Gastroesophageal sphincter (tissue), 4 donors: ENCODE results near the gene ECHDC3. TPM values are rescaled to one million over a fixed set of nuclear protein-coding genes. Genes with fewer than 3 reads are reported as not detected.

Experiments
- ATAC-seq: fragments of 150-250 bp; one replicate; pipeline ENCODE4 v1.9.1; 2016; ENCODE audit warnings: mild to moderate bottlenecking, moderate library complexity
- H3K27ac ChIP-seq, 4 donors: fragments of 200-600 bp; sonication (generic) in 3 of 4; 1 replicate in 3 of 4; 2 replicates in 1 of 4; pipeline ENCODE4 v1.5.1; 2016 to 2019
- H3K27me3 ChIP-seq: fragments of 200-600 bp; sonication (generic); one replicate; pipeline ENCODE4 v1.5.1; 2019
- H3K36me3 ChIP-seq, 2 donors: fragments of 200-600 bp; sonication (generic); one replicate each; pipeline ENCODE4 v1.5.1; 2019; ENCODE audit warnings: control low read depth in 1 of 2
- H3K4me1 ChIP-seq, 3 donors: fragments of 200-600 bp; sonication (generic); 1 replicate in 2 of 3; 2 replicates in 1 of 3; pipeline ENCODE4 v1.5.1; 2016 to 2019; ENCODE audit warnings: control low read depth in 2 of 3
- H3K4me3 ChIP-seq, 2 donors: fragments of 200-600 bp; sonication (generic); one replicate each; pipeline ENCODE4 v1.5.1; 2019; ENCODE audit warnings: mild to moderate bottlenecking in 1 of 2, moderate library complexity in 1 of 2
- H3K9me3 ChIP-seq, 3 donors: fragments of 200-600 bp; sonication (generic); one replicate each; pipeline ENCODE4 v1.5.1; 2017 to 2019; ENCODE audit warnings: control low read depth in 2 of 3
- EP300 ChIP-seq: sonication (generic); formaldehyde crosslinking; IDR thresholded peaks from one replicate; pipeline ENCODE4 v1.6.1; 2017; ENCODE audit warnings: antibody characterized with exemption, mild to moderate bottlenecking
- POLR2A ChIP-seq, 2 donors: fragments of 450-650 bp; IDR thresholded peaks; one replicate each; pipeline ENCODE4 v1.6.1; 2017; ENCODE audit warnings: antibody characterized with exemption in 2 of 2, mild to moderate bottlenecking in 2 of 2, moderate library complexity in 1 of 2
- POLR2AphosphoS5 ChIP-seq: sonication (generic); formaldehyde crosslinking; IDR thresholded peaks from one replicate; pipeline ENCODE4 v1.6.1; 2017; ENCODE audit warnings: antibody characterized with exemption
- WGBS, 2 donors: methylation state at CpG; one replicate each; pipeline ENCODE4 v1.1.5; 2018; ENCODE audit warnings: low coverage in 1 of 2; 5-methylcytosine and 5-hydroxymethylcytosine counted together
- total RNA-seq, 4 donors: library from RNA; depleted of rRNA; stranded (reverse); fragments of >200 nt; gene quantifications; one replicate each; pipeline ENCODE4 v1.1.0, GENCODE V29; 2016
- TF ChIP-seq, protein P1 (sequence below), 4 experiments: fragments of 200-600 bp in 2 of 4; fragments of 450-650 bp in 2 of 4; sonication (generic) in 1 of 4; IDR thresholded peaks; one replicate each; pipeline ENCODE4 v1.5.1; 2017 to 2019; ENCODE audit warnings: antibody characterized with exemption in 4 of 4, mild to moderate bottlenecking in 2 of 4, moderate library complexity in 2 of 4

The ECHDC3 gene
- total RNA-seq, 4 donors from 2014 or later: 7.3 to 19.3 (median 14.0) TPM

DNA sequence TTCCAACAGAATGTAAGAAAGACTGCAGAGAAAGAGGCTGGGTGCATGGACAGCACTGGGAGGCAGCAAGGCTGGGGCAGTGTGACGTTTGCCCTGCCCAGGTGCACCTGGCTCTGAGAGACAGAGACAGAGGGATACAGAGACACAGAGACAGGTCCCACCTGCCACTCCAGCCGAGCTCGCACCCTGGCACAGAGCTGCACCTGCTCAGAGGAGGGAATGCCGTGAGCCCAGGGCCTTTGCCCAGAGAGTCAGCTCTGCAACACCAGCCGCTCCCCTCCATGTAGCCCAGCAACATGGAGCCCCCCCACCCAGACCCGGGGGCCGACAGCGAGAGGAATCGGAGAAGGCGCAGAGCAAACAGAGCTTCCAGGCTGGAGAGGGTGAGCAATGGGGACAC is 45.7 kb downstream of the ECHDC3 start:
- H3K4me3 ChIP-seq: no peak overlapping the region
- TF ChIP-seq POLR2A (IDR thresholded peaks at IDR 0.05): no peak
- TF ChIP-seq EP300: no peak
- TF ChIP-seq, protein P1, sequence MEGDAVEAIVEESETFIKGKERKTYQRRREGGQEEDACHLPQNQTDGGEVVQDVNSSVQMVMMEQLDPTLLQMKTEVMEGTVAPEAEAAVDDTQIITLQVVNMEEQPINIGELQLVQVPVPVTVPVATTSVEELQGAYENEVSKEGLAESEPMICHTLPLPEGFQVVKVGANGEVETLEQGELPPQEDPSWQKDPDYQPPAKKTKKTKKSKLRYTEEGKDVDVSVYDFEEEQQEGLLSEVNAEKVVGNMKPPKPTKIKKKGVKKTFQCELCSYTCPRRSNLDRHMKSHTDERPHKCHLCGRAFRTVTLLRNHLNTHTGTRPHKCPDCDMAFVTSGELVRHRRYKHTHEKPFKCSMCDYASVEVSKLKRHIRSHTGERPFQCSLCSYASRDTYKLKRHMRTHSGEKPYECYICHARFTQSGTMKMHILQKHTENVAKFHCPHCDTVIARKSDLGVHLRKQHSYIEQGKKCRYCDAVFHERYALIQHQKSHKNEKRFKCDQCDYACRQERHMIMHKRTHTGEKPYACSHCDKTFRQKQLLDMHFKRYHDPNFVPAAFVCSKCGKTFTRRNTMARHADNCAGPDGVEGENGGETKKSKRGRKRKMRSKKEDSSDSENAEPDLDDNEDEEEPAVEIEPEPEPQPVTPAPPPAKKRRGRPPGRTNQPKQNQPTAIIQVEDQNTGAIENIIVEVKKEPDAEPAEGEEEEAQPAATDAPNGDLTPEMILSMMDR (IDR thresholded peaks at IDR 0.05): no peak
- TF ChIP-seq POLR2AphosphoS5: no peak
- H3K36me3 ChIP-seq: no peaks in the 10 kb centered on the region
- H3K27me3 ChIP-seq: peaks cover 21% of the 10 kb centered on the region
- H3K4me1 ChIP-seq: no peaks in the 10 kb centered on the region
- no peak for ATAC-seq
- no peaks in the 10 kb centered on the region for H3K9me3 ChIP-seq
- no CpG with 5 or more reads among the region's 10 CpGs for WGBS, 2 donors
- no peak overlapping the region for H3K27ac ChIP-seq

DNA sequence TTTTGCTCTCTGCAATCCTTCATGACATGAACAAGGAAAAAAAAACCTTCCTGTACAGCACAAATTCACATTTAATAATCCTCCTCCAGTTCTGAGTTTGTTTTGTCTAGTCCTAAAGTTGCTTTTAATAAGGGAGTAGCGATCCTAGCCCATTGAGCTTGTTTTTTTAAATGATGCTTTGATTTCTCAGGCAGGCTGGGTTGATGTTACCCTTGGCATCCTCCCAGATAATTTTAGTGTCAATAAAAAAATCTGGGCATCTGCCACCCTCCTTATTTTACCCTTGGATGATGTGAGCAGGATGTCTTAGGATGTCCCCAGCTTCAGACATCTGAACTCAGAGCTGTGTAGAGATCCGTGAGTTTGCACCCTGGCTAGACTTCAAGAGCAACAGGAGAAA is 47.1 kb downstream of the ECHDC3 start:
- TF ChIP-seq EP300 (no peak), POLR2AphosphoS5 (no peak), POLR2A (IDR thresholded peaks at IDR 0.05) (no peak)
- TF ChIP-seq, protein P1 (IDR thresholded peaks at IDR 0.05): no peak
- Histone ChIP-seq H3K4me1 (no peaks in the 10 kb centered on the region), H3K9me3 (no peaks in the 10 kb centered on the region), H3K27ac (no peak overlapping the region), H3K4me3 (no peak overlapping the region), H3K36me3 (no peaks in the 10 kb centered on the region), H3K27me3 (peaks cover 21% of the 10 kb centered on the region)
- WGBS, 2 donors: 33 to 43% methylated on average over 1 to 2 of the region's 2 CpGs
- no peak for ATAC-seq

DNA sequence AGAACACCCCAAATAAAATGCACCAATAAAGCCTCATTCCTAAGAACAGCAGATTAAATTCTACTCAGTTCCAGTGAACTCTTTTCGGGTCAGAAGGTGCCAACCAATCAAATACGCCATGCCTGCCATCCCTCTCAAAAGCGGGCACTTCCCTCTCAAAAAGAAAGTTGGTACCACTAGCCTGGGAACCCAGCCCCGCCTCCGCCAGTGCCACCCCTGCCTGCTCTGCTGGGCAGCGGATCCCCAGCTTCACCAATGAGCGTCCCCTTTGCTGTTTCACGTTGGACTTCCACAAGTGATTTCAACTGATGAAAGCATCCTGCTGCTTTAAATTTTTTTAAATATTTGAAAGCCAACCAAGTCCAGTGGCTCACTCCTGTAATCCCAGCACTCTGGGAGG is 47.8 kb downstream of the ECHDC3 start:
- TF ChIP-seq, protein P1 (IDR thresholded peaks at IDR 0.05): no peak
- TF ChIP-seq EP300: no peak
- TF ChIP-seq POLR2A (IDR thresholded peaks at IDR 0.05): no peak
- no peak for TF ChIP-seq POLR2AphosphoS5
- no peak for ATAC-seq
- Histone ChIP-seq H3K9me3 (no peaks in the 10 kb centered on the region), H3K27me3 (peaks cover 17% of the 10 kb centered on the region), H3K27ac (no peak overlapping the region), H3K4me3 (no peak overlapping the region), H3K4me1 (no peaks in the 10 kb centered on the region), H3K36me3 (no peaks in the 10 kb centered on the region)
- WGBS, 2 donors: 86% methylated on average over 8 of the region's 8 CpGs; no CpG with 5 or more reads in 1 of the 2 donors

DNA sequence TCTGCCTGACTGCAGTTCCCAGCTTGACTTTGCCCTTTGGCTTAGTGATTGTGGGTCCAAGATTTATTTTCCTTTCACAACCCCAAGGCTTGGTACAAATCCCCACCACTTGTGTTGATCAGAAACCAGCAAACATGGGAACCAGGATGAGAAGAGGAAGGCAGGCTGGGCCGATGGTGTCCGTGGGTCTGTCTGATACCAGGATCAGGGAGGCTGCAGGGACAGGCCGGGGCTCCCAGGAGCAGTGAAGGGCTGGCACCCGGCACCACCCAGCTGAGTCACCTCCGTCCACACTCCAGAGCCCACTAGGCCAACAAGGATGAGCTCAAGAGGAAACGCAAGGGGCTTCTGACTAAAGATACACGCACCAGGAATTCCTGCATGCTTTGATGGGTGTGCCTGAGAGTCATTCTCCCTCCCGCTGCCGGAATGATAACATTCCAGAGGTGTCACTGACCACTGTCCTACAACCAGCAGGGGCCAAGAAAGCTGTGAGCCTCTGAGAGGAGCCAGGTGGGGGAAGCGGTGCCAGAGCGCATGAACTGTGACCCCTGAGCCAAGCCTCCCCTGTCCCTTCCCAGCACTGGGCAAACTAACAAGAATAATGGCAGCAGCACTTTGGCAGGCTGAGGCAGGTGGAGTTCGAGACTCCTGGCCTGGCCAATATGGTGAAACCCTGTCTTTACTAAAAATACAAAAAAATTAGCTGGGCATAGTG is 51.7 kb downstream of the ECHDC3 start:
- 95 to 100% methylated on average over 1 to 6 of the region's 12 CpGs for WGBS, 2 donors
- Histone ChIP-seq H3K4me1 (no peaks in the 10 kb centered on the region), H3K27ac (no peak overlapping the region), H3K4me3 (no peak overlapping the region), H3K36me3 (no peaks in the 10 kb centered on the region), H3K27me3 (no peaks in the 10 kb centered on the region), H3K9me3 (no peaks in the 10 kb centered on the region)
- no peak for ATAC-seq
- no peak for TF ChIP-seq POLR2A (IDR thresholded peaks at IDR 0.05)
- TF ChIP-seq, protein P1 (IDR thresholded peaks at IDR 0.05): no peak
- TF ChIP-seq POLR2AphosphoS5: no peak
- no peak for TF ChIP-seq EP300

DNA sequence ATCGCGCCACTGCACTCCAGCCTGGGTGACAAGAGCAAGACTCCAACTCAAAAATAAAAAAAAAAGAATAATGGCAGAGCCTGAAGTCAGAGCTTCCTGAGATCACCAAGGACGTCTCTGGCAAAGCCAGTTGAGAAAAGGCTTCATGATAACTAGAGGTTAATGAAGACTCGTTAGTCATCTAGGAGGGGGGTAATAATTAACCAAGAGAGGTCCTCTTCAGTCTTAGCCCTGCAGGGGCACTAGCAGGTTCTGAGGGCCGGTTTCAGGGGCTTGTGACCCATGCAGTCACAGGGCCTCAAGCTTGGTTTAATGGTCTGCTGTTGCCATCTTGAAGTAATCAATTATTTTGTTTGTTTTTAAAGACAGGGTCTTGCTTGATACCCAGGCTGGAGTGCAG is 52.4 kb downstream of the ECHDC3 start:
- Histone ChIP-seq H3K27me3 (no peaks in the 10 kb centered on the region), H3K36me3 (no peaks in the 10 kb centered on the region), H3K27ac (no peak overlapping the region), H3K4me3 (no peak overlapping the region), H3K9me3 (no peaks in the 10 kb centered on the region), H3K4me1 (no peaks in the 10 kb centered on the region)
- 85 to 90% methylated on average over 4 to 5 of the region's 5 CpGs for whole genome bisulfite sequencing, 2 donors
- TF ChIP-seq POLR2AphosphoS5 (no peak), POLR2A (IDR thresholded peaks at IDR 0.05) (no peak), EP300 (no peak)
- TF ChIP-seq, protein P1 (IDR thresholded peaks at IDR 0.05): no peak
- ATAC-seq: no peak
